ENCODE results near the gene HACD2.

Gene HACD2

DNA sequence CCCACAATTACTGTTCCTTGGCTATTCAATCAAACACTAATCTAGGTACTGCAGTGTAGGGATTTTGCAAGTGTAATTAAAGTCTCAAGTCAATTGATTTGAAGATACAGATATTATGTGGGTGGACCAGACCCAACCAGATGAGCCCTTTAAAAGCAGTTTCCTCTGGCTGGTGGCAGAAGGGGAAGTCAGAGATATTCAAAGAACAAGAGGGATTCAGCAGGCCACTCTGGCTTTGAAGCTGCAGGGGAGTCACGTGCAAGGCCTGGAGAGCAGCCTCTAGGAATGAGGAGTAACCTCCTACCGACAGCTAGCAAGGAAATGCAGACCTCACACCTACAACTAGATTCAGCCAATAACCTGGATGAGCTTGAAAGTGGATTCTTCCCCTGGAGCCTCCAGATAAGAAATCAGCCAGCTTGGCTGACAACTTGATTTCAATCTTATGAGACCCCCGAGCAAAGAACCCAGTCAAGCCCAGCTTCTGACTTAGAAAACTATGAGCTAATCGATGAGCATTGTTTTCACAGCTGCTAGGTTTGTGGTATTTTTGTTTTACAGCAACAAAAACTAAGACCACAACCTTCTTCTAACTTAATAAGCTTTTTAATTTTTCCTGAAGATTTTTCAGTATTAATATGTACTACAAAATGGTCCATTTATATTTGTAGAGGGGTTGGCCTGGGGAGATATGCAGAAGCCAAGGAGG, 13.4 kb downstream of the HACD2 start:
- peaks cover 4% of the 10 kb centered on the region; the same call in 1 of the 2 replicates for H3K36me3 ChIP-seq (ENCODE audit: insufficient read depth, low read length)
- H3K9me2 ChIP-seq (replicated peaks; ENCODE audit: low read depth, low read length), result no peaks in the 10 kb centered on the region
- no peaks in the 10 kb centered on the region for H3F3A ChIP-seq (ENCODE audit: low read depth)
- H3K4me3 ChIP-seq (ENCODE audit: low read length, poor library complexity, severe bottlenecking), result no peak overlapping the region
- H3K27me3 ChIP-seq (ENCODE audit: insufficient read depth, low read length, poor library complexity, severe bottlenecking), result no peaks in the 10 kb centered on the region
- peaks cover 7% of the 10 kb centered on the region for H3K4me1 ChIP-seq (ENCODE audit: insufficient read depth, low read length, poor library complexity, severe bottlenecking)
- H3K4me2 ChIP-seq (ENCODE audit: low read depth, low read length, poor library complexity, severe bottlenecking), result no peak overlapping the region
- H3K9ac ChIP-seq (ENCODE audit: low read depth, low read length, poor library complexity, severe bottlenecking), result no peak overlapping the region
- no peaks in the 10 kb centered on the region for H4K20me1 ChIP-seq (ENCODE audit: insufficient read depth, low read length, poor library complexity, severe bottlenecking)
- TF ChIP-seq, protein P1, sequence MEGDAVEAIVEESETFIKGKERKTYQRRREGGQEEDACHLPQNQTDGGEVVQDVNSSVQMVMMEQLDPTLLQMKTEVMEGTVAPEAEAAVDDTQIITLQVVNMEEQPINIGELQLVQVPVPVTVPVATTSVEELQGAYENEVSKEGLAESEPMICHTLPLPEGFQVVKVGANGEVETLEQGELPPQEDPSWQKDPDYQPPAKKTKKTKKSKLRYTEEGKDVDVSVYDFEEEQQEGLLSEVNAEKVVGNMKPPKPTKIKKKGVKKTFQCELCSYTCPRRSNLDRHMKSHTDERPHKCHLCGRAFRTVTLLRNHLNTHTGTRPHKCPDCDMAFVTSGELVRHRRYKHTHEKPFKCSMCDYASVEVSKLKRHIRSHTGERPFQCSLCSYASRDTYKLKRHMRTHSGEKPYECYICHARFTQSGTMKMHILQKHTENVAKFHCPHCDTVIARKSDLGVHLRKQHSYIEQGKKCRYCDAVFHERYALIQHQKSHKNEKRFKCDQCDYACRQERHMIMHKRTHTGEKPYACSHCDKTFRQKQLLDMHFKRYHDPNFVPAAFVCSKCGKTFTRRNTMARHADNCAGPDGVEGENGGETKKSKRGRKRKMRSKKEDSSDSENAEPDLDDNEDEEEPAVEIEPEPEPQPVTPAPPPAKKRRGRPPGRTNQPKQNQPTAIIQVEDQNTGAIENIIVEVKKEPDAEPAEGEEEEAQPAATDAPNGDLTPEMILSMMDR (conservative IDR thresholded peaks at IDR 0.05; ENCODE audit: low read length), result no peak
- TF ChIP-seq EZH2phosphoT487 (IDR thresholded peaks at IDR 0.05; ENCODE audit: borderline replicate concordance), result no peak
- H2AFZ ChIP-seq (ENCODE audit: low read length), result no peak overlapping the region
- H3K9me3 ChIP-seq (ENCODE audit: insufficient read depth, low read depth, low read length), result no peaks in the 10 kb centered on the region
- H3K79me2 ChIP-seq (ENCODE audit: insufficient read depth, low read length), result no peaks in the 10 kb centered on the region

- Histone ChIP-seq H2AFZ (ENCODE audit: low read length) (no peak overlapping the region), H3K4me2 (ENCODE audit: low read depth, low read length, poor library complexity, severe bottlenecking) (no peak overlapping the region), H3K4me1 (ENCODE audit: insufficient read depth, low read length, poor library complexity, severe bottlenecking) (no peaks in the 10 kb centered on the region), H3K9me3 (ENCODE audit: insufficient read depth, low read depth, low read length) (no peaks in the 10 kb centered on the region), H3K36me3 (ENCODE audit: insufficient read depth, low read length) (peaks cover 12% of the 10 kb centered on the region; the same call in 1 of the 2 replicates), H3K9ac (ENCODE audit: low read depth, low read length, poor library complexity, severe bottlenecking) (no peak overlapping the region), H3K4me3 (ENCODE audit: low read length, poor library complexity, severe bottlenecking) (no peak overlapping the region), H3K27me3 (ENCODE audit: insufficient read depth, low read length, poor library complexity, severe bottlenecking) (no peaks in the 10 kb centered on the region), H3F3A (ENCODE audit: low read depth) (no peaks in the 10 kb centered on the region), H3K79me2 (ENCODE audit: insufficient read depth, low read length) (no peaks in the 10 kb centered on the region), H3K9me2 (replicated peaks; ENCODE audit: low read depth, low read length) (no peaks in the 10 kb centered on the region), H4K20me1 (ENCODE audit: insufficient read depth, low read length, poor library complexity, severe bottlenecking) (no peaks in the 10 kb centered on the region)
- TF ChIP-seq, protein P1 (conservative IDR thresholded peaks at IDR 0.05; ENCODE audit: low read length), result no peak
- TF ChIP-seq EZH2phosphoT487 (IDR thresholded peaks at IDR 0.05; ENCODE audit: borderline replicate concordance), result no peak
Measured at GRCh38 chr3:123568875-123569274, 16.0 kb downstream of the HACD2 start.

GRCh38 chr3:123568034-123568433, 16.8 kb downstream of the HACD2 start:
- Histone ChIP-seq H2AFZ (ENCODE audit: low read length) (no peak overlapping the region), H3K4me1 (ENCODE audit: insufficient read depth, low read length, poor library complexity, severe bottlenecking) (no peaks in the 10 kb centered on the region), H3K9me3 (ENCODE audit: insufficient read depth, low read depth, low read length) (no peaks in the 10 kb centered on the region), H3K79me2 (ENCODE audit: insufficient read depth, low read length) (no peaks in the 10 kb centered on the region), H3K4me3 (ENCODE audit: low read length, poor library complexity, severe bottlenecking) (no peak overlapping the region), H3K9ac (ENCODE audit: low read depth, low read length, poor library complexity, severe bottlenecking) (no peak overlapping the region), H4K20me1 (ENCODE audit: insufficient read depth, low read length, poor library complexity, severe bottlenecking) (no peaks in the 10 kb centered on the region), H3K9me2 (replicated peaks; ENCODE audit: low read depth, low read length) (no peaks in the 10 kb centered on the region), H3K27me3 (ENCODE audit: insufficient read depth, low read length, poor library complexity, severe bottlenecking) (no peaks in the 10 kb centered on the region), H3K36me3 (ENCODE audit: insufficient read depth, low read length) (peaks cover 15% of the 10 kb centered on the region; the same call in 1 of the 2 replicates), H3K4me2 (ENCODE audit: low read depth, low read length, poor library complexity, severe bottlenecking) (no peak overlapping the region), H3F3A (ENCODE audit: low read depth) (no peaks in the 10 kb centered on the region)
- TF ChIP-seq, protein P1 (conservative IDR thresholded peaks at IDR 0.05; ENCODE audit: low read length), result no peak
- no peak for TF ChIP-seq EZH2phosphoT487 (IDR thresholded peaks at IDR 0.05; ENCODE audit: borderline replicate concordance)
